ENCODE data around the gene ACSM5.
"Not testable (repeated sequence)": the region's sequence is repeated elsewhere in the genome, so short reads cannot be mapped to it uniquely, and the experiment has no call there.

- TF ChIP-seq, protein P1, sequence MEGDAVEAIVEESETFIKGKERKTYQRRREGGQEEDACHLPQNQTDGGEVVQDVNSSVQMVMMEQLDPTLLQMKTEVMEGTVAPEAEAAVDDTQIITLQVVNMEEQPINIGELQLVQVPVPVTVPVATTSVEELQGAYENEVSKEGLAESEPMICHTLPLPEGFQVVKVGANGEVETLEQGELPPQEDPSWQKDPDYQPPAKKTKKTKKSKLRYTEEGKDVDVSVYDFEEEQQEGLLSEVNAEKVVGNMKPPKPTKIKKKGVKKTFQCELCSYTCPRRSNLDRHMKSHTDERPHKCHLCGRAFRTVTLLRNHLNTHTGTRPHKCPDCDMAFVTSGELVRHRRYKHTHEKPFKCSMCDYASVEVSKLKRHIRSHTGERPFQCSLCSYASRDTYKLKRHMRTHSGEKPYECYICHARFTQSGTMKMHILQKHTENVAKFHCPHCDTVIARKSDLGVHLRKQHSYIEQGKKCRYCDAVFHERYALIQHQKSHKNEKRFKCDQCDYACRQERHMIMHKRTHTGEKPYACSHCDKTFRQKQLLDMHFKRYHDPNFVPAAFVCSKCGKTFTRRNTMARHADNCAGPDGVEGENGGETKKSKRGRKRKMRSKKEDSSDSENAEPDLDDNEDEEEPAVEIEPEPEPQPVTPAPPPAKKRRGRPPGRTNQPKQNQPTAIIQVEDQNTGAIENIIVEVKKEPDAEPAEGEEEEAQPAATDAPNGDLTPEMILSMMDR (IDR thresholded peaks at IDR 0.05; ENCODE audit: insufficient read depth, low read length): not testable (repeated sequence)
- not testable (repeated sequence) for TF ChIP-seq POLR2AphosphoS5, GABPA (IDR thresholded peaks at IDR 0.05; ENCODE audit: low read depth)
These were observed 14.4 kb downstream of the ACSM5 start for GRCh38 chr16:20423772-20424128.
